Stimulated activated CD8-positive, alpha-beta memory T cell treated with anti-CD3 and anti-CD28 coated beads, Interleukin-7, amount 100 ng/mL, for 24 hours (primary cell): ENCODE data around the gene B4GALNT3.

Experiments
- DNase-seq: peaks from one replicate; pipeline ENCODE4 v3.0.0-alpha.2; 2020; ENCODE audit warnings: low read depth

The B4GALNT3 gene

GRCh38 chr12:539540-540310 lies 80.0 kb downstream of the B4GALNT3 start:
- no peak for DNase-seq

- no peak for DNase-seq
These were observed 82.1 kb downstream of the B4GALNT3 start for GRCh38 chr12:541676-542324.

GRCh38 chr12:542395-543113 lies 82.8 kb downstream of the B4GALNT3 start:
- DNase-seq = no peak

- no peak for DNase-seq
These were observed 83.3 kb downstream of the B4GALNT3 start for GRCh38 chr12:543114-543451.

- DNase-seq = no peak
These were observed 84.4 kb downstream of the B4GALNT3 start for GRCh38 chr12:544142-544541.

GRCh38 chr12:544941-545635 lies 85.3 kb downstream of the B4GALNT3 start:
- no peak for DNase-seq

- no peak for DNase-seq
These were observed 86.1 kb downstream of the B4GALNT3 start for GRCh38 chr12:545835-546234.

GRCh38 chr12:546265-546919 lies 86.7 kb downstream of the B4GALNT3 start:
- DNase-seq = no peak

- DNase-seq = peak; percentile 54
These were observed 87.4 kb downstream of the B4GALNT3 start for GRCh38 chr12:546920-547845.

- no peak for DNase-seq
These were observed 88.2 kb downstream of the B4GALNT3 start for GRCh38 chr12:547883-548470.

GRCh38 chr12:549476-550082 lies 89.8 kb downstream of the B4GALNT3 start:
- no peak for DNase-seq

GRCh38 chr12:550473-551260 lies 90.9 kb downstream of the B4GALNT3 start:
- no peak for DNase-seq

GRCh38 chr12:552466-552865 lies 92.7 kb downstream of the B4GALNT3 start:
- DNase-seq = no peak

- no peak for DNase-seq
These were observed 93.7 kb downstream of the B4GALNT3 start for GRCh38 chr12:553216-554000.

- no peak for DNase-seq
These were observed 94.2 kb downstream of the B4GALNT3 start for GRCh38 chr12:554001-554285.

- DNase-seq = no peak
These were observed 96.8 kb downstream of the B4GALNT3 start for GRCh38 chr12:556498-556897.

GRCh38 chr12:558580-558979 lies 98.8 kb downstream of the B4GALNT3 start:
- DNase-seq = no peak

GRCh38 chr12:559208-559905 lies 99.6 kb downstream of the B4GALNT3 start:
- DNase-seq = no peak
